Right lobe of liver (tissue), 4 donors: ENCODE results near the gene PPFIA4.

Experiments
- CTCF ChIP-seq, 4 donors: fragments of 200-600 bp in 3 of 4; fragments of 450-650 bp in 1 of 4; IDR thresholded peaks; one replicate each; pipeline versions ENCODE4 v1.5.1 to v1.8.0; 2016 to 2022; ENCODE audit warnings: antibody characterized with exemption in 4 of 4, mild to moderate bottlenecking in 2 of 4
- POLR2A ChIP-seq: fragments of 450-650 bp; IDR thresholded peaks from one replicate; pipeline ENCODE4 v1.6.1; 2017; ENCODE audit warnings: antibody characterized with exemption, mild to moderate bottlenecking
- donor health status: DM: no; HTN: no; CAD: no.
- donor health status: DM: no; HTN: no; CAD: no.
- donor health status: DM: no; HTN: yes; CAD: no.

- TF ChIP-seq CTCF (IDR thresholded peaks at IDR 0.05) (peak; percentile 87 to 91 (median 90)), POLR2A (no peak)
Measured at GRCh38 chr1:203038891-203039608, 12.8 kb downstream of the PPFIA4 start.
